Gastroesophageal sphincter (tissue), 4 donors: ENCODE measurements around the gene SELENOI. TPM values are rescaled to one million over a fixed set of nuclear protein-coding genes. Genes with fewer than 3 reads are reported as not detected.

ENCODE experiments used
- ATAC-seq: fragments of 150-250 bp; one replicate; pipeline ENCODE4 v1.9.1; 2016; ENCODE audit warnings: mild to moderate bottlenecking, moderate library complexity
- H3K27ac ChIP-seq, 4 donors: fragments of 200-600 bp; sonication (generic) in 3 of 4; 1 replicate in 3 of 4; 2 replicates in 1 of 4; pipeline ENCODE4 v1.5.1; 2016 to 2019
- H3K27me3 ChIP-seq: fragments of 200-600 bp; sonication (generic); one replicate; pipeline ENCODE4 v1.5.1; 2019
- H3K36me3 ChIP-seq, 2 donors: fragments of 200-600 bp; sonication (generic); one replicate each; pipeline ENCODE4 v1.5.1; 2019; ENCODE audit warnings: control low read depth in 1 of 2
- H3K4me1 ChIP-seq, 3 donors: fragments of 200-600 bp; sonication (generic); 1 replicate in 2 of 3; 2 replicates in 1 of 3; pipeline ENCODE4 v1.5.1; 2016 to 2019; ENCODE audit warnings: control low read depth in 2 of 3
- H3K4me3 ChIP-seq, 2 donors: fragments of 200-600 bp; sonication (generic); one replicate each; pipeline ENCODE4 v1.5.1; 2019; ENCODE audit warnings: mild to moderate bottlenecking in 1 of 2, moderate library complexity in 1 of 2
- H3K9me3 ChIP-seq, 3 donors: fragments of 200-600 bp; sonication (generic); one replicate each; pipeline ENCODE4 v1.5.1; 2017 to 2019; ENCODE audit warnings: control low read depth in 2 of 3
- CTCF ChIP-seq, 4 experiments: fragments of 200-600 bp in 2 of 4; fragments of 450-650 bp in 2 of 4; sonication (generic) in 1 of 4; IDR thresholded peaks; one replicate each; pipeline ENCODE4 v1.5.1; 2017 to 2019; ENCODE audit warnings: antibody characterized with exemption in 4 of 4, mild to moderate bottlenecking in 2 of 4, moderate library complexity in 2 of 4
- EP300 ChIP-seq: sonication (generic); formaldehyde crosslinking; IDR thresholded peaks from one replicate; pipeline ENCODE4 v1.6.1; 2017; ENCODE audit warnings: antibody characterized with exemption, mild to moderate bottlenecking
- POLR2A ChIP-seq, 2 donors: fragments of 450-650 bp; IDR thresholded peaks; one replicate each; pipeline ENCODE4 v1.6.1; 2017; ENCODE audit warnings: antibody characterized with exemption in 2 of 2, mild to moderate bottlenecking in 2 of 2, moderate library complexity in 1 of 2
- POLR2AphosphoS5 ChIP-seq: sonication (generic); formaldehyde crosslinking; IDR thresholded peaks from one replicate; pipeline ENCODE4 v1.6.1; 2017; ENCODE audit warnings: antibody characterized with exemption
- WGBS, 2 donors: methylation state at CpG; one replicate each; pipeline ENCODE4 v1.1.5; 2018; ENCODE audit warnings: low coverage in 1 of 2; 5-methylcytosine and 5-hydroxymethylcytosine counted together
- total RNA-seq, 4 donors: library from RNA; depleted of rRNA; stranded (reverse); fragments of >200 nt; gene quantifications; one replicate each; pipeline ENCODE4 v1.1.0, GENCODE V29; 2016

Gene SELENOI
- total RNA-seq, result 10 to 100 TPM in 1 of 4 donors, 1 to 10 TPM in 3; 7.0 to 10.9 (median 8.7) TPM

GRCh38 chr2:26345545-26346453 lies at the start of gene SELENOI:
Gene SELENOI (plus strand): TSS chr2:26346143. CDS start chr2:26346233, 90 bp downstream.
- Histone ChIP-seq H3K9me3 (no peaks in the 10 kb centered on the region), H3K4me3 (peak within 1 kb of the TSS; percentile 79 to 84), H3K4me1 (peaks cover 3 to 32% (median 14%) of the 10 kb centered on the region in 3 donors), H3K27ac (peak within 1 kb of the TSS; percentile 83 to 97 (median 92)), H3K36me3 (no peaks in the 10 kb centered on the region), H3K27me3 (no peaks in the 10 kb centered on the region)
- ATAC-seq, result peak; percentile 98
- TF ChIP-seq POLR2AphosphoS5, result peak; percentile 94
- TF ChIP-seq POLR2A (IDR thresholded peaks at IDR 0.05), result peak; percentile 65 to 81
- no peak for TF ChIP-seq EP300
- TF ChIP-seq CTCF (IDR thresholded peaks at IDR 0.05), result peak in 1 of 4 experiments; percentile 8
- WGBS, 2 donors, result 0% methylated on average over 6 to 15 of the region's 80 CpGs

- Histone ChIP-seq H3K27ac (no peak overlapping the region), H3K4me3 (no peak overlapping the region), H3K27me3 (no peaks in the 10 kb centered on the region), H3K36me3 (no peaks in the 10 kb centered on the region), H3K4me1 (peaks cover 0 to 30% (median 6%) of the 10 kb centered on the region in 3 donors), H3K9me3 (no peaks in the 10 kb centered on the region)
- TF ChIP-seq POLR2A (IDR thresholded peaks at IDR 0.05) (no peak), EP300 (no peak), CTCF (IDR thresholded peaks at IDR 0.05) (no peak), POLR2AphosphoS5 (no peak)
- no peak for ATAC-seq
- 80 to 100% methylated on average over 1 of the region's 3 CpGs for WGBS, 2 donors
These were observed 48.9 kb upstream of the SELENOI start for GRCh38 chr2:26297061-26297460.

GRCh38 chr2:26298286-26298637 lies 47.7 kb upstream of the SELENOI start:
- no peaks in the 10 kb centered on the region for H3K9me3 ChIP-seq
- H3K4me3 ChIP-seq, result peak overlapping the region; percentile 55 to 57
- no peaks in the 10 kb centered on the region for H3K36me3 ChIP-seq
- peak overlapping the region; percentile 61 to 91 (median 84) for H3K27ac ChIP-seq
- WGBS, 2 donors, result 49 to 80% methylated on average over 3 to 6 of the region's 17 CpGs
- TF ChIP-seq POLR2A (IDR thresholded peaks at IDR 0.05) (no peak), POLR2AphosphoS5 (no peak), CTCF (IDR thresholded peaks at IDR 0.05) (no peak), EP300 (no peak)
- peaks cover 0 to 30% (median 6%) of the 10 kb centered on the region in 3 donors for H3K4me1 ChIP-seq
- H3K27me3 ChIP-seq, result no peaks in the 10 kb centered on the region
- ATAC-seq, result peak; percentile 9

- Histone ChIP-seq H3K4me3 (peak overlapping the region; percentile 55 to 57), H3K27me3 (no peaks in the 10 kb centered on the region), H3K27ac (peak overlapping the region; percentile 61 to 91 (median 84)), H3K4me1 (peaks cover 0 to 30% (median 6%) of the 10 kb centered on the region in 3 donors), H3K9me3 (no peaks in the 10 kb centered on the region), H3K36me3 (no peaks in the 10 kb centered on the region)
- WGBS, 2 donors, result 0 to 1% methylated on average over 22 to 26 of the region's 30 CpGs
- TF ChIP-seq EP300 (no peak), POLR2A (IDR thresholded peaks at IDR 0.05) (peak in 1 of 2 donors; percentile 11)
- ATAC-seq, result peak; percentile 78
These were observed 47.1 kb upstream of the SELENOI start for GRCh38 chr2:26298638-26299393.

- Histone ChIP-seq H3K4me1 (peaks cover 0 to 30% (median 6%) of the 10 kb centered on the region in 3 donors), H3K36me3 (no peaks in the 10 kb centered on the region), H3K27ac (peak overlapping the region; percentile 61 to 91 (median 84)), H3K27me3 (no peaks in the 10 kb centered on the region), H3K9me3 (no peaks in the 10 kb centered on the region), H3K4me3 (peak overlapping the region; percentile 55 to 57)
- WGBS, 2 donors, result 1 to 3% methylated on average over 9 of the region's 9 CpGs
- TF ChIP-seq EP300 (no peak), CTCF (IDR thresholded peaks at IDR 0.05) (no peak), POLR2A (IDR thresholded peaks at IDR 0.05) (no peak), POLR2AphosphoS5 (no peak)
- peak; percentile 35 for ATAC-seq
These were observed 46.4 kb upstream of the SELENOI start for GRCh38 chr2:26299471-26300101.
